NCI-H2029 (cell line): ENCODE measurements around the gene CREB3L2.

Experiments
- DNase-seq: peaks from one replicate; lab custom pipeline; 2025; lab: John Stamatoyannopoulos, UW

Gene CREB3L2

GRCh38 chr7:137870684-137871083 is 131.2 kb downstream of the CREB3L2 start:
- no peak for DNase-seq

- DNase-seq, result no peak
Observed at GRCh38 chr7:137870078-137870477, 131.8 kb downstream of the CREB3L2 start.

GRCh38 chr7:137869260-137869659 is 132.6 kb downstream of the CREB3L2 start:
- no peak for DNase-seq

GRCh38 chr7:137867289-137867688 is 134.6 kb downstream of the CREB3L2 start:
- DNase-seq, result no peak

- no peak for DNase-seq
Observed at GRCh38 chr7:137865764-137866163, 136.1 kb downstream of the CREB3L2 start.

- no peak for DNase-seq
Observed at GRCh38 chr7:137862964-137863363, 138.9 kb downstream of the CREB3L2 start.

GRCh38 chr7:137862358-137862757 is 139.5 kb downstream of the CREB3L2 start:
- no peak for DNase-seq

GRCh38 chr7:137860542-137860941 is 141.3 kb downstream of the CREB3L2 start:
- no peak for DNase-seq

GRCh38 chr7:137853053-137853452 is 148.8 kb downstream of the CREB3L2 start:
- no peak for DNase-seq

- no peak for DNase-seq
Observed at GRCh38 chr7:137852108-137852507, 149.8 kb downstream of the CREB3L2 start.

- DNase-seq, result no peak
Observed at GRCh38 chr7:137850972-137851945, 150.6 kb downstream of the CREB3L2 start.

- DNase-seq, result no peak
Observed at GRCh38 chr7:137850571-137850970, 151.3 kb downstream of the CREB3L2 start.

GRCh38 chr7:137848095-137848494 is 153.8 kb downstream of the CREB3L2 start:
- no peak for DNase-seq

GRCh38 chr7:137847568-137848050 is 154.3 kb downstream of the CREB3L2 start:
- DNase-seq, result no peak

- DNase-seq, result no peak
Observed at GRCh38 chr7:137846827-137847567, 154.9 kb downstream of the CREB3L2 start, which contains the start of gene DGKI. Gene DGKI (minus strand): TSS chr7:137846974.

- DNase-seq, result no peak
Observed at GRCh38 chr7:137846549-137846826, 155.4 kb downstream of the CREB3L2 start.

- DNase-seq, result no peak
Observed at GRCh38 chr7:137844677-137845425, 157.0 kb downstream of the CREB3L2 start.

- DNase-seq, result no peak
Observed at GRCh38 chr7:137839903-137840779, 161.7 kb downstream of the CREB3L2 start.

GRCh38 chr7:137838706-137839315 is 163.1 kb downstream of the CREB3L2 start:
- no peak for DNase-seq

- DNase-seq, result no peak
Observed at GRCh38 chr7:137836541-137836940, 165.3 kb downstream of the CREB3L2 start.

GRCh38 chr7:137836113-137836509 is 165.8 kb downstream of the CREB3L2 start:
- no peak for DNase-seq
